SU-DHL-6 (cell line): ENCODE results near the gene TALDO1.

Source experiments
- H2AFZ ChIP-seq: fragments of 200-600 bp; sonication (generic); 2 replicates; pipeline ENCODE4 v1.6.1; 2014; ENCODE audit warnings: low read depth, mild to moderate bottlenecking, moderate library complexity, mixed read lengths, antibody characterized with exemption, low read length; ENCODE audit not compliant: severe bottlenecking
- H3F3A ChIP-seq: fragments of 200-600 bp; shearing (Covaris generic); 2 replicates; pipeline ENCODE4 v1.6.0; 2016; ENCODE audit warnings: antibody characterized with exemption, mild to moderate bottlenecking; ENCODE audit not compliant: insufficient read depth
- H3K27ac ChIP-seq: fragments of 200-600 bp; sonication (generic); 2 replicates; pipeline ENCODE4 v1.5.1; 2016; ENCODE audit warnings: low read depth, mild to moderate bottlenecking, low read length, moderate library complexity, mixed read lengths
- H3K27me3 ChIP-seq: fragments of 200-600 bp; sonication (generic), shearing (Covaris generic); 2 replicates; pipeline ENCODE4 v1.6.0; 2014; ENCODE audit warnings: mild to moderate bottlenecking, low read length
- H3K36me3 ChIP-seq: fragments of 200-600 bp; sonication (generic); 2 replicates; pipeline ENCODE4 v1.6.1; 2014; ENCODE audit warnings: mild to moderate bottlenecking, low read length, mixed read lengths
- H3K4me2 ChIP-seq: fragments of 300-600, 200-600 bp; shearing (Covaris generic), sonication (generic); 2 replicates; pipeline ENCODE4 v1.6.0; 2014; ENCODE audit warnings: low read length, low read depth, mild to moderate bottlenecking; ENCODE audit not compliant: poor library complexity, severe bottlenecking
- H3K4me3 ChIP-seq: fragments of 200-600 bp; sonication (generic); 2 replicates; pipeline ENCODE4 v1.5.1; 2014; ENCODE audit warnings: antibody characterized with exemption, low read length, mild to moderate bottlenecking, mixed read lengths; ENCODE audit not compliant: insufficient read depth, poor library complexity, severe bottlenecking
- H3K79me2 ChIP-seq: fragments of 200-600 bp; sonication (generic); 2 replicates; pipeline ENCODE4 v1.6.1; 2014; ENCODE audit warnings: mild to moderate bottlenecking, low read length, moderate library complexity; ENCODE audit not compliant: insufficient read depth
- H3K9ac ChIP-seq: fragments of 200-600 bp; sonication (generic); 2 replicates; pipeline ENCODE4 v1.7.0; 2014; ENCODE audit warnings: mild to moderate bottlenecking, low read length
- H3K9me2 ChIP-seq: fragments of 200-600 bp; sonication (generic); replicated peaks from 2 replicates; pipeline ENCODE4 v1.6.1; 2014; ENCODE audit warnings: low read length; ENCODE audit not compliant: insufficient read depth
- H3K9me3 ChIP-seq: fragments of 200-600 bp; sonication (generic); 2 replicates; pipeline ENCODE4 v1.6.1; 2014; ENCODE audit warnings: low read length, mixed read lengths; ENCODE audit not compliant: insufficient read depth
- H4K20me1 ChIP-seq: fragments of 200-600 bp; sonication (generic); 2 replicates; pipeline ENCODE4 v1.6.1; 2014; ENCODE audit warnings: low read depth, mild to moderate bottlenecking, antibody characterized with exemption, low read length, moderate library complexity, mixed read lengths
- EZH2phosphoT487 ChIP-seq: fragments of 200-600 bp; sonication (generic), shearing (Covaris generic); conservative IDR thresholded peaks from 2 replicates; pipeline ENCODE4 v1.6.1; 2018; ENCODE audit warnings: mild to moderate bottlenecking, antibody characterized with exemption, low read length, moderate library complexity, mixed read lengths
- TF ChIP-seq, protein P1 (sequence below): fragments of 200-600 bp; sonication (generic); IDR thresholded peaks from one replicate; pipeline ENCODE4 v1.5.1; 2017; ENCODE audit warnings: antibody characterized with exemption, mild to moderate bottlenecking, low read length, moderate library complexity; ENCODE audit not compliant: insufficient read depth, poor library complexity, severe bottlenecking

The TALDO1 gene

DNA sequence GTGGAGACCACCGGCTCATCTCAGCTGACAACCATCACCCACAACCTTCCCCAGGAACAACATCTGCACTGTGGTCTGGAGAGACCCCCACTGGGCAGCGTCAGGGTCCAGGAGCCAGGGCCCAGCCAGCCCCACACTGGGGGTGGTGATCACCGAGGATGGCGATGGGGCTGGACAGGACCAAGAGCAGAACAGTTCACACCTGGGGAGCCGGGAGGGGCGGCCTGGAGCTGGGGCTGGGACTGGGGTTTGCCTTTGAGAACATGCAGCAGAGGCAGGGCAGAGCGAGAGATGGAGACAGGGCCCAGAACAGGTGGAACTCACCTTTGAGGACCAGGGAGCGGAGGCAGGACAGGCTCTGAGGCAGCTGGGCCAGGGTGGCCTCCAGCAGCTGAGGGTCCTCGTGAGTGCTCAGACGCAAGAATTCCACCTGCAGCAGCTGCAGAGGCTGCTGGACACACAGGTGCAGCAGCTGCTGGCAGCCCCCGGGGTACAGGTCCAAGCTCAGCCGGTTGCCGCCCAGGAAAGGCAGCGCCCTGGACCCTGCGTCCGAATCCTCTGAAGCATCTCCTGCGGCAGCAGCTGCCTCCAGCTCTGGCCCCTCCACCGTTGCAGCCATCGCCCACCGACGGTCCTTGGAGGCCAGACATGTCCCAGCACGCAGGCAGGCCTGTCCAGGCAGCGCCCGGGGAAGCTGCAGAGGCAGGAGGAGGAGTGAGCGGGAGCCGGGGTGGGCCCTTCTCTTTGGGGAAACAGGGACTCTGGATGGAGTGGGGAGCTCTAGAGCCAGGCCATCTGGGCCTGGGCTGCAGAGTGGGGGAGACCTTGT lies 56.7 kb downstream of the TALDO1 start:
- H3K36me3 ChIP-seq: no peaks in the 10 kb centered on the region

DNA sequence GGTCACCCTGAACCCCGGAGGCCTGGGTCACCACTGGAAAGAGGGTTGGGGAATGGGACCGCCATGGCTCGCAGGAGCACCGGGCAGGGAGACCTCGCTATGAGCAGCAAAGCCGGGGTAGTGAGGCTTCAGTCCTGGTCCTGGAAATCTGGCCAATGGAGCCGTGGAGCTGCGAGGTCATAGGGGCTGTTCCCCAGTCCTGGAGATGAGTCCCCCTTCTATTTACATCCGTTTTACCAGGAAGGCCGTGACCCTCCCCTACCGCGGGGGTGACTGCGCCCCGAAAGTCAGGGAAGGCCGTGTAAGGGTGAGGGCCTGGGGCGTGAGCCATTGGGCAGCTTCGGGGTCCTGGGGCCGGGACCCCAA lies 57.3 kb downstream of the TALDO1 start:
- Histone ChIP-seq H3K36me3 (no peaks in the 10 kb centered on the region), H3K9me3 (no peaks in the 10 kb centered on the region), H2AFZ (no peak overlapping the region), H3K27me3 (no peaks in the 10 kb centered on the region), H3F3A (peaks cover 13% of the 10 kb centered on the region), H3K4me2 (peak overlapping the region; percentile 61), H3K9ac (peak overlapping the region; percentile 89), H4K20me1 (no peaks in the 10 kb centered on the region), H3K79me2 (peaks cover 16% of the 10 kb centered on the region), H3K9me2 (no peaks in the 10 kb centered on the region), H3K4me3 (peak overlapping the region; percentile 68), H3K27ac (peak overlapping the region; percentile 75)
- TF ChIP-seq, protein P1, sequence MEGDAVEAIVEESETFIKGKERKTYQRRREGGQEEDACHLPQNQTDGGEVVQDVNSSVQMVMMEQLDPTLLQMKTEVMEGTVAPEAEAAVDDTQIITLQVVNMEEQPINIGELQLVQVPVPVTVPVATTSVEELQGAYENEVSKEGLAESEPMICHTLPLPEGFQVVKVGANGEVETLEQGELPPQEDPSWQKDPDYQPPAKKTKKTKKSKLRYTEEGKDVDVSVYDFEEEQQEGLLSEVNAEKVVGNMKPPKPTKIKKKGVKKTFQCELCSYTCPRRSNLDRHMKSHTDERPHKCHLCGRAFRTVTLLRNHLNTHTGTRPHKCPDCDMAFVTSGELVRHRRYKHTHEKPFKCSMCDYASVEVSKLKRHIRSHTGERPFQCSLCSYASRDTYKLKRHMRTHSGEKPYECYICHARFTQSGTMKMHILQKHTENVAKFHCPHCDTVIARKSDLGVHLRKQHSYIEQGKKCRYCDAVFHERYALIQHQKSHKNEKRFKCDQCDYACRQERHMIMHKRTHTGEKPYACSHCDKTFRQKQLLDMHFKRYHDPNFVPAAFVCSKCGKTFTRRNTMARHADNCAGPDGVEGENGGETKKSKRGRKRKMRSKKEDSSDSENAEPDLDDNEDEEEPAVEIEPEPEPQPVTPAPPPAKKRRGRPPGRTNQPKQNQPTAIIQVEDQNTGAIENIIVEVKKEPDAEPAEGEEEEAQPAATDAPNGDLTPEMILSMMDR: no peak
- no peak for TF ChIP-seq EZH2phosphoT487

More for the DNA sequence above, 56.7 kb downstream of the TALDO1 start:
- peak overlapping the region; percentile 61 for H3K4me2 ChIP-seq
- H3F3A ChIP-seq: peaks cover 13% of the 10 kb centered on the region
- peaks cover 13% of the 10 kb centered on the region for H3K79me2 ChIP-seq
- H3K9me3 ChIP-seq: no peaks in the 10 kb centered on the region
- H3K4me3 ChIP-seq: peak overlapping the region; percentile 68
- no peaks in the 10 kb centered on the region for H4K20me1 ChIP-seq
- H3K27ac ChIP-seq: peak overlapping the region; percentile 75
- peak overlapping the region; percentile 89 for H3K9ac ChIP-seq
- no peaks in the 10 kb centered on the region for H3K9me2 ChIP-seq
- no peak overlapping the region for H2AFZ ChIP-seq
- H3K27me3 ChIP-seq: no peaks in the 10 kb centered on the region
- TF ChIP-seq EZH2phosphoT487: no peak
- TF ChIP-seq, protein P1: no peak

DNA sequence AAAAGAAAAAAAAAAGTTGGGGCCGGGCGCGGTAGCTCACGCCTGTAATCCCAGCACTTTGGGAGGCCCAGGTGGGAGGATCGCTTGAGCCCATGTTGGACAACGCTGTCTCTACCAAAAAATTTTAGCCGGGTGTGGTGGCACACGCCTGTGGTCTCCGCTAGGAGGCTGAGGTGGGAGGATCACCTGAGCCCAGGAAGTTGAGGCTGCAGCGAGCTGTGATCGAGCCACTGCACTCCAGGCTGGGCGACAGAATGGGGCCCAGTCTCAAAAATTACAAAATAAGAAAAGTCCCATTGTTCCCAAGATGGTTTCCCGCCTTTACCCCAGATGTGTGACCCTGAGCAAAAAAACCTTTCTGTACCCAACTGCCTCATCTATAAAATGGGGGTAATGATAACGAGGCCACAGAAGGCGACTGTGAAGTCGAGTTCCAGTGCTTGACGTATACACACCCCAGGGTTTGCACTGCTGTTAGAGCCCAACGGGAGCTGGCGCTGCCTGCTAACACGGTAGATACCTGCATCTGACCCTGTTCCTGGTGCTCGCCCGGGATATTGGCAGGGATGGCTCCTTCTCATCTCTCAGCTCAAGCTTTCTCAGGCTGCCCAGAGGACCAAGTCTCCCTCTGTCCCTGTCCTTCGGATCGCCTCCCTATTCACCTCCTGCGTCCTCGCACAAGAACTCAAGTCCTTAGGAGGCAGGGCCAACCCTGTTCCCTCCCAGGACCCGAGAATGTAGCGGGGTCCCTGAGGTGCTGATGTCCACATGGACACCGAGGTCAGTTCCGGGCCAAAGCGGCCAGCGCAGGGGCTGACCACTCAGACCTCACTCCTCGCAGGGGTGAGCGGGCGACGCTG lies 61.4 kb downstream of the TALDO1 start:
- peaks cover 47% of the 10 kb centered on the region for H3F3A ChIP-seq

More for the DNA sequence above, 61.4 kb downstream of the TALDO1 start:
- Histone ChIP-seq H4K20me1 (peaks cover 10% of the 10 kb centered on the region; the same call in 1 of the 2 replicates), H3K36me3 (peaks cover 25% of the 10 kb centered on the region), H3K9me3 (no peaks in the 10 kb centered on the region), H3K9ac (peak overlapping the region; percentile 95), H3K27ac (peak overlapping the region; percentile 85), H2AFZ (peak overlapping the region; percentile 20), H3K27me3 (no peaks in the 10 kb centered on the region), H3K4me3 (peak overlapping the region; percentile 71), H3K79me2 (peaks cover 36% of the 10 kb centered on the region), H3K4me2 (peak overlapping the region; percentile 84), H3K9me2 (no peaks in the 10 kb centered on the region)
- TF ChIP-seq, protein P1: no peak
